K562 (cell line): Measurements from ENCODE around the gene TUBB1. TPM values are rescaled to one million over a fixed set of nuclear protein-coding genes. Genes with fewer than 3 reads are reported as not detected.
A peak's percentile ranks its signal among the peaks of the same experiment; 100 is the strongest.

ENCODE experiments used
- ATAC-seq: fragments of 200-7000 bp; cut with Tn5 transposase; 3 replicates; pipeline ENCODE4 v1.9.1; 2020; ENCODE audit warnings: moderate library complexity
- BruUV-seq: library from RNA; stranded (reverse); fragments of 400-500 nt; replicated peaks from 2 replicates; lab custom pipeline; 2021; lab: Mats Ljungman, UMichigan
- CTCF ChIA-PET: fragments of 300-600 bp; formaldehyde crosslinking; extraction: SDS; loops from one replicate; lab custom pipeline; 2021; ENCODE audit warnings: low intra/inter-chr PET ratio; lab: Yijun Ruan, JAX
- POLR2A ChIA-PET: fragments of 300-600, 350-650 bp; sonication (Branson Sonifier 250); formaldehyde crosslinking; extraction: SDS; loops from one replicate; lab custom pipeline; 2021; ENCODE audit warnings: antibody characterized with exemption, inconsistent platforms; lab: Yijun Ruan, JAX
- DNase-seq, 4 experiments: peaks; one replicate each; pipeline versions ENCODE4 v3.0.0 to v3.0.0-alpha.2; 2011 to 2018; ENCODE audit warnings: low spot score in 3 of 4, mixed read lengths in 3 of 4; ENCODE audit errors: extremely low read depth in 1 of 4
- FAIRE-seq: peaks from 2 replicates; lab custom pipeline; 2011; peaks lifted over from hg19 to GRCh38; lab: Jason Lieb, UNC
- H2AFZ ChIP-seq: 2 replicates; pipeline ENCODE4 v1.6.0; 2011; ENCODE audit warnings: low read depth, low read length, control low read depth, inconsistent platforms
- H3K27ac ChIP-seq: fragments of 200-600 bp; 3 replicates; pipeline ENCODE4 v1.8.0; 2011; ENCODE audit warnings: low read depth, mild to moderate bottlenecking, control low read depth, inconsistent platforms, low read length, moderate library complexity, mixed read lengths; ENCODE audit errors: extremely low read depth
- H3K27me3 ChIP-seq, 2 experiments: fragments of 300-600 bp in 1 of 2; 2 replicates in 1 of 2; 3 replicates in 1 of 2; pipeline versions ENCODE4 v1.6.0 to v1.8.0; 2011; ENCODE audit warnings: inconsistent platforms in 2 of 2, low read length in 2 of 2, mild to moderate bottlenecking in 1 of 2, mixed read lengths in 1 of 2, moderate library complexity in 1 of 2; ENCODE audit not compliant: control insufficient read depth in 2 of 2, insufficient read depth in 2 of 2
- H3K36me3 ChIP-seq: fragments of 300-600 bp; 3 replicates; pipeline ENCODE4 v1.8.0; 2011; ENCODE audit warnings: mild to moderate bottlenecking, low read length, inconsistent platforms; ENCODE audit not compliant: control insufficient read depth, insufficient read depth
- H3K4me1 ChIP-seq, 2 experiments: fragments of 200-600 bp in 1 of 2; replicated peaks in 1 of 2; 2 replicates in 1 of 2; 3 replicates in 1 of 2; pipeline versions ENCODE4 v1.5.1 to v1.8.0; 2011; ENCODE audit warnings: inconsistent platforms in 2 of 2, low read length in 2 of 2, mild to moderate bottlenecking in 1 of 2, mixed read lengths in 1 of 2, moderate library complexity in 1 of 2; ENCODE audit not compliant: control insufficient read depth in 2 of 2, insufficient read depth in 2 of 2
- H3K4me2 ChIP-seq: 2 replicates; pipeline ENCODE4 v1.6.1; 2011; ENCODE audit warnings: low read length, control low read depth, inconsistent platforms, mixed read lengths; ENCODE audit not compliant: insufficient read depth
- H3K4me3 ChIP-seq: fragments of 200-600 bp; sonication (generic), shearing (Covaris generic); 2 replicates; pipeline ENCODE4 v1.5.1; 2016; ENCODE audit warnings: control low read depth, inconsistent platforms
- H3K79me2 ChIP-seq: fragments of 200-600 bp; 3 replicates; pipeline ENCODE4 v1.8.0; 2011; ENCODE audit warnings: low read length, inconsistent platforms; ENCODE audit not compliant: control insufficient read depth, insufficient read depth
- H3K9ac ChIP-seq, 2 experiments: 2 replicates each; pipeline versions ENCODE4 v1.6.0 to v1.6.1; 2011; ENCODE audit warnings: low read depth in 2 of 2, low read length in 2 of 2, control low read depth in 1 of 2, inconsistent platforms in 1 of 2, mild to moderate bottlenecking in 1 of 2, mixed read lengths in 1 of 2; ENCODE audit not compliant: insufficient read depth in 1 of 2
- H3K9me1 ChIP-seq: one replicate; pipeline ENCODE4 v1.6.0; 2011; ENCODE audit warnings: inconsistent platforms, mild to moderate bottlenecking, low read length, moderate library complexity; ENCODE audit not compliant: control insufficient read depth, insufficient read depth
- H3K9me3 ChIP-seq: replicated peaks from 2 replicates; pipeline ENCODE4 v1.5.1; 2011; ENCODE audit warnings: low read depth, low read length, inconsistent platforms; ENCODE audit not compliant: control insufficient read depth, insufficient read depth
- H4K20me1 ChIP-seq: replicated peaks from 2 replicates; pipeline ENCODE4 v1.6.1; 2011; ENCODE audit warnings: low read length, inconsistent platforms, mixed read lengths; ENCODE audit not compliant: control insufficient read depth, insufficient read depth
- ARID2 ChIP-seq: fragments of 450-650 bp; IDR thresholded peaks from 2 replicates; pipeline ENCODE4 v1.6.1; 2017; ENCODE audit warnings: antibody characterized with exemption, mild to moderate bottlenecking
- DDX20 ChIP-seq: fragments of 450-650 bp; IDR thresholded peaks from 2 replicates; pipeline ENCODE4 v1.6.1; 2016; ENCODE audit warnings: missing genetic modification characterization, low read depth, mild to moderate bottlenecking, missing compliant biosample characterization, moderate library complexity
- MTA2 ChIP-seq: fragments of 450-650 bp; IDR thresholded peaks from 2 replicates; pipeline ENCODE4 v1.6.1; 2016; ENCODE audit warnings: low read depth
- POLR2A ChIP-seq: fragments of 450-650 bp; conservative IDR thresholded peaks from 2 replicates; pipeline ENCODE4 v1.6.1; 2016
- POLR2G ChIP-seq: fragments of 200-400 bp; formaldehyde crosslinking; IDR thresholded peaks from 2 replicates; pipeline ENCODE4 v1.6.1; 2017; ENCODE audit warnings: low read depth, mild to moderate bottlenecking, antibody characterized with exemption, low read length, moderate library complexity
- PYGO2 ChIP-seq: fragments of 450-650 bp; IDR thresholded peaks from 2 replicates; pipeline ENCODE4 v1.6.1; 2016; ENCODE audit warnings: mild to moderate bottlenecking, missing genetic modification characterization, moderate library complexity, missing compliant biosample characterization
- RBFOX2 ChIP-seq: fragments of 200-400 bp; formaldehyde crosslinking; IDR thresholded peaks from 2 replicates; pipeline ENCODE4 v1.6.1; 2017; ENCODE audit warnings: low read depth, mild to moderate bottlenecking, low read length, moderate library complexity
- WGBS: fragments of 100-300 bp; shearing (Covaris generic); methylation state at CpG from one replicate; pipeline ENCODE4 v1.1.6; 2016; ENCODE audit warnings: low coverage, mixed read lengths; ENCODE audit not compliant: insufficient coverage; ENCODE audit errors: missing lambda C conversion rate; 5-methylcytosine and 5-hydroxymethylcytosine counted together
- in situ Hi-C: fragments of 300-500 bp; cut with MboI; formaldehyde crosslinking; loops from 4 replicates; pipeline ENCODE4 v1.15.0; 2018; ENCODE audit warnings: inconsistent platforms, mixed read lengths
- intact Hi-C: fragments of 100-400 bp; cut with micrococcal nuclease; formaldehyde crosslinking; loops from 2 replicates; pipeline ENCODE4 v1.14.2; 2022
- polyA plus RNA-seq, 8 experiments: library from polyadenylated mRNA; depleted of rRNA in 4 of 8; stranded (reverse) in 5 of 8; unstranded in 3 of 8; fragments of >200 nt; fragmentation: Nextera tagmentation in 2 of 8; fragmentation: Illumina TruSeq in 1 of 8; extraction: Ambion mirVana in 2 of 8; extraction: Trizol in 1 of 8; gene quantifications; 2 replicates each; pipeline versions ENCODE4 v1.2.1 to v1.2.3, GENCODE V29; 2011 to 2014; ENCODE audit warnings: inconsistent platforms in 1 of 8, missing spikeins in 1 of 8
- total RNA-seq, 7 experiments: library from RNA; depleted of rRNA in 6 of 7; stranded (reverse); fragments of >200 nt in 6 of 7; fragmentation: Illumina TruSeq in 2 of 7; extraction: Trizol in 2 of 7; gene quantifications; 2 replicates each; pipeline versions ENCODE4 v1.2.1 to v1.2.3, GENCODE V29; 2011 to 2021; ENCODE audit warnings: low replicate concordance in 1 of 7
- TF ChIP-seq, protein P1 (sequence below): sonication (generic); formaldehyde crosslinking; IDR thresholded peaks from 2 replicates; pipeline ENCODE4 v1.8.1; 2023; ENCODE audit warnings: mild to moderate bottlenecking, missing genetic modification reagents

Gene TUBB1
- total and polyA plus RNA-seq, 9 of the 15 experiments (the other 6 are each of a cell fraction or from before 2014, with no cell fraction given): 1.5 to 3.9 (median 2.4) TPM

DNA sequence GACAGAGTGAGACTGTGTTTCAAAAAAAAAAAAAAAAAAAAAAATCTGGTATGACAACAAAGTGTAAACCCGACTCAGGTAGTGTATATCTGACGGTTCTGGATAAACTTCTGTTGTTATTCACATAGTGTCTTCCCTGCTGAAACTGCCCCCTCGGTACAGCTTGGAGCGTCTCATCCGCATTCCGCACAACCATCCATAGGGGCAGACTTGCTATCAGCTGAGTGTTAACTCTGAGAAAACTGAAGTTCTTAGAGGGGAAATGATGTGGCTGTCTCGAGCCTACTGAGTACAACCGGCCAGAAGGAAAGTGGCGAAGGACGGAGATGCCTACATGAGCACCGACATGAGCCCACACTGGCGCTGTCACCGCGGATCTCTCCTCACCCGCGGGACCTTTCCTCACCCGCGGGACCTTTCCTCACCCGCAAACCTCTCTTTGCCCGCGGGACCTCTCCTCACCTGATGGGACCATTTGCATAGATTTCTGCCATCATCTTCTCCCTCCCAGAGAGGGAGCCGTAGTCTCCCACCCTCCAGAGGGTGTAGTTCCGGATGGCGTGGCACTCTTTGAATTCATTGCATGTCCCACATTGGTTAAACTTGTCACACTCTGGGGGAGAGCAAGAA is 22.0 kb upstream of the TUBB1 start:
- Histone ChIP-seq H3K9me1 (no peaks in the 10 kb centered on the region), H3K4me2 (no peak overlapping the region), H3K4me1 (peaks cover 0 to 20% of the 10 kb centered on the region in 2 experiments; a peak in 2 of 5 replicates), H3K4me3 (no peak overlapping the region), H3K27me3 (no peaks in the 10 kb centered on the region), H3K79me2 (no peaks in the 10 kb centered on the region), H3K9me3 (no peaks in the 10 kb centered on the region), H4K20me1 (peaks cover 7% of the 10 kb centered on the region; the same call in 1 of the 2 replicates), H3K27ac (no peak overlapping the region), H3K36me3 (peaks cover 87% of the 10 kb centered on the region), H3K9ac (no peak overlapping the region), H2AFZ (no peak overlapping the region)
- in situ Hi-C loops: no loop called here
- no peak for DNase-seq
- intact Hi-C loops: no loop called here
- ChIA-PET POLR2A (interaction anchor here (0.9 to 2.8 kb wide), 5 partner anchors 7 to 43 kb away, joined by 3 to 19 read pairs (median 3); partner anchors contain the start of genes NELFCD and TUBB1), CTCF (no interaction called here)
- ATAC-seq: peak; percentile 24
- peak; percentile 33; the same call in 1 of the 2 replicates for TF ChIP-seq RBFOX2
- TF ChIP-seq POLR2G: peak; percentile 42; the same call in 1 of the 2 replicates
- TF ChIP-seq PYGO2 (tag): no peak
- no peak for TF ChIP-seq MTA2
- no peak for TF ChIP-seq DDX20
- 0 out of 2 replicates have a peak, but pooled peaks have one; percentile 8 for TF ChIP-seq POLR2A
- TF ChIP-seq, protein P1, sequence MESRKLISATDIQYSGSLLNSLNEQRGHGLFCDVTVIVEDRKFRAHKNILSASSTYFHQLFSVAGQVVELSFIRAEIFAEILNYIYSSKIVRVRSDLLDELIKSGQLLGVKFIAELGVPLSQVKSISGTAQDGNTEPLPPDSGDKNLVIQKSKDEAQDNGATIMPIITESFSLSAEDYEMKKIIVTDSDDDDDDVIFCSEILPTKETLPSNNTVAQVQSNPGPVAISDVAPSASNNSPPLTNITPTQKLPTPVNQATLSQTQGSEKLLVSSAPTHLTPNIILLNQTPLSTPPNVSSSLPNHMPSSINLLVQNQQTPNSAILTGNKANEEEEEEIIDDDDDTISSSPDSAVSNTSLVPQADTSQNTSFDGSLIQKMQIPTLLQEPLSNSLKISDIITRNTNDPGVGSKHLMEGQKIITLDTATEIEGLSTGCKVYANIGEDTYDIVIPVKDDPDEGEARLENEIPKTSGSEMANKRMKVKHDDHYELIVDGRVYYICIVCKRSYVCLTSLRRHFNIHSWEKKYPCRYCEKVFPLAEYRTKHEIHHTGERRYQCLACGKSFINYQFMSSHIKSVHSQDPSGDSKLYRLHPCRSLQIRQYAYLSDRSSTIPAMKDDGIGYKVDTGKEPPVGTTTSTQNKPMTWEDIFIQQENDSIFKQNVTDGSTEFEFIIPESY: no peak
- no peak for TF ChIP-seq ARID2
- no TSS peak for BruUV-seq
- 91% methylated on average over 23 of the region's 24 CpGs for WGBS
- no peak for FAIRE-seq
